Lower leg skin (tissue), 3 donors: ENCODE results near the gene AKR1A1.

ENCODE experiments used
- POLR2A ChIP-seq, 2 donors: fragments of 450-650 bp; IDR thresholded peaks; one replicate each; pipeline ENCODE4 v1.6.1; 2016 to 2017; ENCODE audit warnings: antibody characterized with exemption in 2 of 2, mild to moderate bottlenecking in 1 of 2, moderate library complexity in 1 of 2
- TF ChIP-seq, protein P1 (sequence below), 3 donors: fragments of 450-650 bp; IDR thresholded peaks; one replicate each; pipeline ENCODE4 v1.5.1; 2016; ENCODE audit warnings: antibody characterized with exemption in 3 of 3, mild to moderate bottlenecking in 3 of 3, moderate library complexity in 2 of 3

GRCh38 chr1:45551684-45552083 is 1.1 kb downstream of the AKR1A1 start:
- TF ChIP-seq POLR2A (IDR thresholded peaks at IDR 0.05): no peak
- TF ChIP-seq, protein P1, sequence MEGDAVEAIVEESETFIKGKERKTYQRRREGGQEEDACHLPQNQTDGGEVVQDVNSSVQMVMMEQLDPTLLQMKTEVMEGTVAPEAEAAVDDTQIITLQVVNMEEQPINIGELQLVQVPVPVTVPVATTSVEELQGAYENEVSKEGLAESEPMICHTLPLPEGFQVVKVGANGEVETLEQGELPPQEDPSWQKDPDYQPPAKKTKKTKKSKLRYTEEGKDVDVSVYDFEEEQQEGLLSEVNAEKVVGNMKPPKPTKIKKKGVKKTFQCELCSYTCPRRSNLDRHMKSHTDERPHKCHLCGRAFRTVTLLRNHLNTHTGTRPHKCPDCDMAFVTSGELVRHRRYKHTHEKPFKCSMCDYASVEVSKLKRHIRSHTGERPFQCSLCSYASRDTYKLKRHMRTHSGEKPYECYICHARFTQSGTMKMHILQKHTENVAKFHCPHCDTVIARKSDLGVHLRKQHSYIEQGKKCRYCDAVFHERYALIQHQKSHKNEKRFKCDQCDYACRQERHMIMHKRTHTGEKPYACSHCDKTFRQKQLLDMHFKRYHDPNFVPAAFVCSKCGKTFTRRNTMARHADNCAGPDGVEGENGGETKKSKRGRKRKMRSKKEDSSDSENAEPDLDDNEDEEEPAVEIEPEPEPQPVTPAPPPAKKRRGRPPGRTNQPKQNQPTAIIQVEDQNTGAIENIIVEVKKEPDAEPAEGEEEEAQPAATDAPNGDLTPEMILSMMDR (IDR thresholded peaks at IDR 0.05): no peak
